GM18858 (cell line): ENCODE measurements around the gene GGCX.
A peak's percentile ranks its signal among the peaks of the same experiment; 100 is the strongest.
"Not testable (repeated sequence)": the region's sequence is repeated elsewhere in the genome, so short reads cannot be mapped to it uniquely, and the experiment has no call there.

Experiments used
- ATAC-seq: cut with Tn5 transposase; IDR thresholded peaks from one replicate; pipeline ENCODE4 v1.9.1; 2021; ENCODE audit not compliant: unreplicated experiment

GGCX gene

GRCh38 chr2:85577063-85577385 is 15.7 kb upstream of the GGCX start:
- no peak for ATAC-seq

- no peak for ATAC-seq
Observed at GRCh38 chr2:85575739-85576138, 14.4 kb upstream of the GGCX start.

- ATAC-seq, result no peak
Observed at GRCh38 chr2:85566265-85566664, 5.0 kb upstream of the GGCX start.

- ATAC-seq, result no peak
Observed at GRCh38 chr2:85564144-85564563, 2.9 kb upstream of the GGCX start.

- ATAC-seq, result no peak
Observed at GRCh38 chr2:85560812-85561279, 447 bp downstream of the GGCX start.

GRCh38 chr2:85560403-85560726 is 928 bp downstream of the GGCX start:
- ATAC-seq, result not testable (repeated sequence)

GRCh38 chr2:85558160-85558559 is 3.1 kb downstream of the GGCX start:
- no peak for ATAC-seq

- no peak for ATAC-seq
Observed at GRCh38 chr2:85557130-85557529, 4.2 kb downstream of the GGCX start.

GRCh38 chr2:85554980-85555612 is 6.2 kb downstream of the GGCX start:
- no peak for ATAC-seq

- no peak for ATAC-seq
Observed at GRCh38 chr2:85553184-85553583, 8.1 kb downstream of the GGCX start.

- ATAC-seq, result peak; percentile 67
Observed at GRCh38 chr2:85551698-85552678, 9.3 kb downstream of the GGCX start.

GRCh38 chr2:85550486-85550885 is 10.8 kb downstream of the GGCX start:
- ATAC-seq, result no peak

GRCh38 chr2:85549826-85550225 is 11.5 kb downstream of the GGCX start:
- ATAC-seq, result no peak

GRCh38 chr2:85549095-85549494 is 12.2 kb downstream of the GGCX start:
- no peak for ATAC-seq

- ATAC-seq, result no peak
Observed at GRCh38 chr2:85548608-85548900, 12.7 kb downstream of the GGCX start.

- ATAC-seq, result no peak
Observed at GRCh38 chr2:85547859-85548607, 13.3 kb downstream of the GGCX start.

GRCh38 chr2:85547089-85547858 is 14.0 kb downstream of the GGCX start:
- ATAC-seq, result no peak

- no peak for ATAC-seq
Observed at GRCh38 chr2:85545780-85546240, 15.5 kb downstream of the GGCX start.

- ATAC-seq, result not testable (repeated sequence)
Observed at GRCh38 chr2:85544915-85545779, 16.1 kb downstream of the GGCX start.

- not testable (repeated sequence) for ATAC-seq
Observed at GRCh38 chr2:85544254-85544691, 17.0 kb downstream of the GGCX start.
